H9 (cell line): ENCODE measurements around the gene ITIH4. TPM values are rescaled to one million over a fixed set of nuclear protein-coding genes. Genes with fewer than 3 reads are reported as not detected.

Experiments
- DNase-seq: peaks from one replicate; pipeline ENCODE4 v3.0.0-alpha.2; 2017
- H2AFZ ChIP-seq: one replicate; pipeline ENCODE4 v1.6.1; 2013; ENCODE audit warnings: mild to moderate bottlenecking, low read length, control low read depth, moderate library complexity
- H2AK5ac ChIP-seq: 2 replicates; pipeline ENCODE4 v1.6.1; 2013; ENCODE audit warnings: low read length, control low read depth, mixed read lengths; ENCODE audit not compliant: insufficient read length
- H2BK120ac ChIP-seq: one replicate; pipeline ENCODE4 v1.6.1; 2013; ENCODE audit warnings: low read depth, mild to moderate bottlenecking, low read length, control low read depth, inconsistent platforms; ENCODE audit not compliant: poor library complexity, severe bottlenecking
- H2BK12ac ChIP-seq: 2 replicates; pipeline ENCODE4 v1.6.1; 2013; ENCODE audit warnings: low read length, control low read depth, mixed read lengths, low read depth; ENCODE audit not compliant: insufficient read length
- H2BK15ac ChIP-seq: 2 replicates; pipeline ENCODE4 v1.6.1; 2013; ENCODE audit warnings: low read depth, low read length, control low read depth
- H2BK20ac ChIP-seq: one replicate; pipeline ENCODE4 v1.6.1; 2013; ENCODE audit warnings: low read depth, mild to moderate bottlenecking, low read length, control low read depth, inconsistent platforms; ENCODE audit not compliant: poor library complexity, severe bottlenecking
- H2BK5ac ChIP-seq: 2 replicates; pipeline ENCODE4 v1.6.1; 2013; ENCODE audit warnings: low read length, control low read depth, mixed read lengths; ENCODE audit not compliant: insufficient read length
- H3K14ac ChIP-seq: 2 replicates; pipeline ENCODE4 v1.6.1; 2013; ENCODE audit warnings: low read length, control low read depth; ENCODE audit not compliant: insufficient read depth
- H3K18ac ChIP-seq: 2 replicates; pipeline ENCODE4 v1.6.1; 2013; ENCODE audit warnings: low read depth, mild to moderate bottlenecking, mixed read lengths, low read length, control low read depth; ENCODE audit not compliant: insufficient read length
- H3K23ac ChIP-seq: 2 replicates; pipeline ENCODE4 v1.6.1; 2013; ENCODE audit warnings: low read length, control low read depth, mixed read lengths, low read depth; ENCODE audit not compliant: insufficient read length
- H3K23me2 ChIP-seq: 2 replicates; pipeline ENCODE4 v1.6.1; 2013; ENCODE audit warnings: low read depth, mild to moderate bottlenecking, mixed read lengths, low read length, control low read depth; ENCODE audit not compliant: insufficient read length, poor library complexity, severe bottlenecking
- H3K27ac ChIP-seq: 2 replicates; pipeline ENCODE4 v1.5.1; 2013; ENCODE audit warnings: low read length, control low read depth, mixed read lengths, low read depth; ENCODE audit not compliant: insufficient read length
- H3K27me3 ChIP-seq: 2 replicates; pipeline ENCODE4 v1.6.1; 2013; ENCODE audit warnings: low read length, control low read depth, inconsistent platforms; ENCODE audit not compliant: insufficient read depth
- H3K4ac ChIP-seq: 2 replicates; pipeline ENCODE4 v1.6.1; 2013; ENCODE audit warnings: low read depth, mild to moderate bottlenecking, control low read depth, inconsistent platforms, low read length, moderate library complexity
- H3K4me1 ChIP-seq: 2 replicates; pipeline ENCODE4 v1.6.1; 2013; ENCODE audit warnings: low read length, control low read depth, inconsistent platforms; ENCODE audit not compliant: insufficient read depth
- H3K4me2 ChIP-seq: 2 replicates; pipeline ENCODE4 v1.6.1; 2013; ENCODE audit warnings: low read length, control low read depth, mixed read lengths; ENCODE audit not compliant: insufficient read length, insufficient read depth
- H3K56ac ChIP-seq: 2 replicates; pipeline ENCODE4 v1.6.1; 2013; ENCODE audit warnings: low read depth, mild to moderate bottlenecking, mixed read lengths, low read length, control low read depth; ENCODE audit not compliant: insufficient read length
- H3K79me1 ChIP-seq: 2 replicates; pipeline ENCODE4 v1.6.1; 2013; ENCODE audit warnings: low read depth, mild to moderate bottlenecking, moderate library complexity, low read length, control low read depth, inconsistent platforms; ENCODE audit not compliant: insufficient read depth, poor library complexity, severe bottlenecking
- H3K79me2 ChIP-seq: 2 replicates; pipeline ENCODE4 v1.6.1; 2013; ENCODE audit warnings: low read length, control low read depth, inconsistent platforms; ENCODE audit not compliant: insufficient read depth
- H3K9ac ChIP-seq: 2 replicates; pipeline ENCODE4 v1.6.1; 2013; ENCODE audit warnings: low read length, control low read depth, mixed read lengths; ENCODE audit not compliant: insufficient read length; ENCODE audit errors: extremely low read depth
- H3K9me3 ChIP-seq: one replicate; pipeline ENCODE4 v1.6.1; 2013; ENCODE audit warnings: low read depth, low read length, inconsistent platforms; ENCODE audit not compliant: control insufficient read depth
- H3T11ph ChIP-seq: one replicate; pipeline ENCODE4 v1.6.1; 2013; ENCODE audit warnings: mild to moderate bottlenecking, low read length, control low read depth, inconsistent platforms
- H4K20me1 ChIP-seq: one replicate; pipeline ENCODE4 v1.6.1; 2013; ENCODE audit not compliant: control insufficient read depth, insufficient read length, insufficient read depth
- H4K5ac ChIP-seq: 2 replicates; pipeline ENCODE4 v1.6.1; 2013; ENCODE audit warnings: low read depth, mild to moderate bottlenecking, mixed read lengths, low read length, control low read depth; ENCODE audit not compliant: insufficient read length
- H4K8ac ChIP-seq: replicated peaks from 2 replicates; pipeline ENCODE4 v1.6.1; 2013; ENCODE audit warnings: low read length, control low read depth, mixed read lengths, low read depth; ENCODE audit not compliant: insufficient read length
- H4K91ac ChIP-seq: 2 replicates; pipeline ENCODE4 v1.6.1; 2013; ENCODE audit warnings: low read depth, mild to moderate bottlenecking, moderate library complexity, mixed read lengths, low read length, control low read depth; ENCODE audit not compliant: insufficient read length
- H3K27ac Mint-ChIP-seq, 3 experiments: 2 replicates in 2 of 3; 3 replicates in 1 of 3; pipeline ENCODE4 v1.8.0; 2020 to 2021; ENCODE audit warnings: mixed read lengths in 3 of 3, mild to moderate bottlenecking in 1 of 3, moderate library complexity in 1 of 3
- H3K27me3 Mint-ChIP-seq: 2 replicates; pipeline ENCODE4 v1.8.0; 2021; ENCODE audit warnings: low read depth, mild to moderate bottlenecking, moderate library complexity, mixed read lengths
- H3K36me3 Mint-ChIP-seq, 3 experiments: 2 replicates in 2 of 3; 3 replicates in 1 of 3; pipeline ENCODE4 v1.8.0; 2020 to 2021; ENCODE audit warnings: low read depth in 3 of 3, mixed read lengths in 3 of 3; ENCODE audit not compliant: insufficient read depth in 1 of 3
- H3K4me1 Mint-ChIP-seq, 2 experiments: 2 replicates each; pipeline ENCODE4 v1.8.0; 2020; ENCODE audit warnings: mixed read lengths in 2 of 2
- H3K4me3 Mint-ChIP-seq, 2 experiments: 2 replicates in 1 of 2; 3 replicates in 1 of 2; pipeline ENCODE4 v1.8.0; 2020 to 2021; ENCODE audit warnings: mild to moderate bottlenecking in 2 of 2, mixed read lengths in 2 of 2, moderate library complexity in 1 of 2
- H3K9me3 Mint-ChIP-seq, 2 experiments: 2 replicates in 1 of 2; 3 replicates in 1 of 2; pipeline ENCODE4 v1.8.0; 2020; ENCODE audit warnings: mild to moderate bottlenecking in 2 of 2, mixed read lengths in 2 of 2, moderate library complexity in 1 of 2
- WGBS: extraction: QIAGEN DNeasy Blood & Tissue Kit; methylation state at CpG from one replicate; pipeline ENCODE4 v1.1.7; 2013; ENCODE audit warnings: missing lambda C conversion rate, low lambda C conversion rate, mixed read lengths; ENCODE audit not compliant: insufficient read length; ENCODE audit errors: extremely low coverage; 5-methylcytosine and 5-hydroxymethylcytosine counted together
- total RNA-seq: library from RNA; stranded (reverse); gene quantifications from 2 replicates; pipeline ENCODE4 v1.2.1, GENCODE V29; 2021
- TF ChIP-seq, protein P1 (sequence below): fragments of 200-600 bp; sonication (generic); conservative IDR thresholded peaks from 3 replicates; pipeline ENCODE4 v1.8.0; 2021; ENCODE audit warnings: antibody characterized with exemption, mild to moderate bottlenecking

The ITIH4 gene
- total RNA-seq, 1 experiment from 2014 or later: 3.0 TPM

DNA sequence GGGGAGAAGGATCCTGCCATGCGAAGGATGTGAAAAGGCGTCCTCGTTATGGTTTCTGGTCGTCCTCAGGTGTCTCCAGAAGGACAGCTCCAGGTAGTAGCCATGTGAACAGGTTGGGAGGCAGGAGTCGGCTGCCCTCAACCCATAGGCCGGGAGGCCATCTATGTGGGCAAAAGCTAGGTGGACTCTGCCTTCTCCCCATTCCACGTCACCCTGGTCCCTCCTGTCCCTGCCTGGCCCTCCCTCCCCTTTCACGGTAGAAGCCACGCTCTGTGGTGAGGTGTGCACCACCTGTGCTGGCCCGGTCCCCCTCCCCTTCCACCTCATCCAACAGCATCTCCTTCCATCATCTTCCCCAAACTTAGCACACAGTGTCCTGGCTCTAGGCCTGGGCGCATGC lies 19.5 kb downstream of the ITIH4 start:
- Histone ChIP-seq H3K23me2 (no peaks in the 10 kb centered on the region), H3K9me3 (no peaks in the 10 kb centered on the region), H3K18ac (no peak overlapping the region), H3K27ac (no peak overlapping the region), H3K56ac (no peak overlapping the region), H3K4ac (no peak overlapping the region), H4K5ac (no peak overlapping the region), H4K8ac (no peak overlapping the region), H3K79me2 (no peaks in the 10 kb centered on the region), H3K4me1 (no peaks in the 10 kb centered on the region), H3K4me2 (no peak overlapping the region), H2BK5ac (no peak overlapping the region), H2BK20ac (no peak overlapping the region), H3K79me1 (no peaks in the 10 kb centered on the region), H2AK5ac (no peak overlapping the region), H3K27me3 (no peaks in the 10 kb centered on the region), H3K23ac (no peak overlapping the region), H2BK15ac (no peak overlapping the region), H2BK12ac (no peak overlapping the region), H4K91ac (no peak overlapping the region), H3K9ac (no peak overlapping the region), H3T11ph (no peak overlapping the region), H3K14ac (no peak overlapping the region), H2BK120ac (no peak overlapping the region), H2AFZ (no peak overlapping the region), H4K20me1 (no peaks in the 10 kb centered on the region)
- no peak overlapping the region for H3K4me3 Mint-ChIP-seq
- no CpG with 5 or more reads among the region's 11 CpGs for WGBS
- H3K27me3 Mint-ChIP-seq: peaks cover 12% of the 10 kb centered on the region
- H3K4me1 Mint-ChIP-seq: no peaks in the 10 kb centered on the region
- H3K27ac Mint-ChIP-seq: no peak overlapping the region
- TF ChIP-seq, protein P1, sequence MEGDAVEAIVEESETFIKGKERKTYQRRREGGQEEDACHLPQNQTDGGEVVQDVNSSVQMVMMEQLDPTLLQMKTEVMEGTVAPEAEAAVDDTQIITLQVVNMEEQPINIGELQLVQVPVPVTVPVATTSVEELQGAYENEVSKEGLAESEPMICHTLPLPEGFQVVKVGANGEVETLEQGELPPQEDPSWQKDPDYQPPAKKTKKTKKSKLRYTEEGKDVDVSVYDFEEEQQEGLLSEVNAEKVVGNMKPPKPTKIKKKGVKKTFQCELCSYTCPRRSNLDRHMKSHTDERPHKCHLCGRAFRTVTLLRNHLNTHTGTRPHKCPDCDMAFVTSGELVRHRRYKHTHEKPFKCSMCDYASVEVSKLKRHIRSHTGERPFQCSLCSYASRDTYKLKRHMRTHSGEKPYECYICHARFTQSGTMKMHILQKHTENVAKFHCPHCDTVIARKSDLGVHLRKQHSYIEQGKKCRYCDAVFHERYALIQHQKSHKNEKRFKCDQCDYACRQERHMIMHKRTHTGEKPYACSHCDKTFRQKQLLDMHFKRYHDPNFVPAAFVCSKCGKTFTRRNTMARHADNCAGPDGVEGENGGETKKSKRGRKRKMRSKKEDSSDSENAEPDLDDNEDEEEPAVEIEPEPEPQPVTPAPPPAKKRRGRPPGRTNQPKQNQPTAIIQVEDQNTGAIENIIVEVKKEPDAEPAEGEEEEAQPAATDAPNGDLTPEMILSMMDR: no peak
- no peaks in the 10 kb centered on the region for H3K9me3 Mint-ChIP-seq
- no peaks in the 10 kb centered on the region; a peak in 1 of 7 replicates for H3K36me3 Mint-ChIP-seq
- no peak for DNase-seq
